AG04450 (cell line): ENCODE results near the gene EPB41L5. TPM values are rescaled to one million over a fixed set of nuclear protein-coding genes. Genes with fewer than 3 reads are reported as not detected.

Experiments used
- CTCF ChIA-PET: fragments of 300-600, 350-600 bp; formaldehyde crosslinking; extraction: SDS; loops from one replicate; lab custom pipeline; 2022; ENCODE audit warnings: antibody characterized with exemption, inconsistent platforms; lab: Charles Lee
- POLR2A ChIA-PET: fragments of 350-600 bp; formaldehyde crosslinking; extraction: SDS; loops from one replicate; lab custom pipeline; 2021; ENCODE audit warnings: antibody characterized with exemption, inconsistent platforms; lab: Yijun Ruan, JAX
- DNase-seq: peaks from one replicate; pipeline ENCODE4 v3.0.0-alpha.2; 2011; ENCODE audit warnings: low read depth, low spot score
- H3K27ac ChIP-seq: one replicate; pipeline ENCODE4 v1.5.1; 2012; ENCODE audit warnings: low read depth, low read length, control low read depth
- H3K27me3 ChIP-seq: one replicate; pipeline ENCODE4 v1.6.0; 2012; ENCODE audit warnings: low read length; ENCODE audit not compliant: control insufficient read depth, insufficient read depth
- H3K4me3 ChIP-seq: 2 replicates; pipeline ENCODE4 v1.5.1; 2011; ENCODE audit warnings: mild to moderate bottlenecking, low read depth, low read length, control low read depth
- H3K9me3 ChIP-seq: 2 replicates; pipeline ENCODE4 v1.5.1; 2012; ENCODE audit warnings: low read length; ENCODE audit not compliant: control insufficient read depth, insufficient read depth
- polyA plus RNA-seq: library from polyadenylated mRNA; depleted of rRNA; stranded (reverse); fragments of >200 nt; gene quantifications from 2 replicates; pipeline ENCODE4 v1.2.3, GENCODE V29; 2011
- TF ChIP-seq, protein P1 (sequence below): IDR thresholded peaks from 2 replicates; pipeline ENCODE4 v1.5.1; 2011; ENCODE audit warnings: low read depth, low read length, control low read depth, inconsistent platforms

EPB41L5 gene
- polyA plus RNA-seq, 1 experiment, result 17.1 TPM

- CTCF ChIA-PET, result interaction anchor here (0.7 kb wide), 1 partner anchor 10 kb away, joined by 3 read pairs; no protein-coding TSS in a partner anchor
These were observed 14.0 kb downstream of the EPB41L5 start for GRCh38 chr2:120026890-120027289.

GRCh38 chr2:120028795-120029194, 15.9 kb downstream of the EPB41L5 start:
- ChIA-PET POLR2A (no interaction called here), CTCF (no interaction called here)
- TF ChIP-seq, protein P1, sequence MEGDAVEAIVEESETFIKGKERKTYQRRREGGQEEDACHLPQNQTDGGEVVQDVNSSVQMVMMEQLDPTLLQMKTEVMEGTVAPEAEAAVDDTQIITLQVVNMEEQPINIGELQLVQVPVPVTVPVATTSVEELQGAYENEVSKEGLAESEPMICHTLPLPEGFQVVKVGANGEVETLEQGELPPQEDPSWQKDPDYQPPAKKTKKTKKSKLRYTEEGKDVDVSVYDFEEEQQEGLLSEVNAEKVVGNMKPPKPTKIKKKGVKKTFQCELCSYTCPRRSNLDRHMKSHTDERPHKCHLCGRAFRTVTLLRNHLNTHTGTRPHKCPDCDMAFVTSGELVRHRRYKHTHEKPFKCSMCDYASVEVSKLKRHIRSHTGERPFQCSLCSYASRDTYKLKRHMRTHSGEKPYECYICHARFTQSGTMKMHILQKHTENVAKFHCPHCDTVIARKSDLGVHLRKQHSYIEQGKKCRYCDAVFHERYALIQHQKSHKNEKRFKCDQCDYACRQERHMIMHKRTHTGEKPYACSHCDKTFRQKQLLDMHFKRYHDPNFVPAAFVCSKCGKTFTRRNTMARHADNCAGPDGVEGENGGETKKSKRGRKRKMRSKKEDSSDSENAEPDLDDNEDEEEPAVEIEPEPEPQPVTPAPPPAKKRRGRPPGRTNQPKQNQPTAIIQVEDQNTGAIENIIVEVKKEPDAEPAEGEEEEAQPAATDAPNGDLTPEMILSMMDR, result no peak
- Histone ChIP-seq H3K4me3 (no peak overlapping the region), H3K27me3 (no peaks in the 10 kb centered on the region), H3K9me3 (peaks cover 4% of the 10 kb centered on the region; the same call in 1 of the 2 replicates), H3K27ac (no peak overlapping the region)
- DNase-seq, result no peak

More at GRCh38 chr2:120026890-120027289, 14.0 kb downstream of the EPB41L5 start:
- Histone ChIP-seq H3K9me3 (peaks cover 4% of the 10 kb centered on the region; the same call in 1 of the 2 replicates), H3K27ac (no peak overlapping the region), H3K27me3 (no peaks in the 10 kb centered on the region), H3K4me3 (no peak overlapping the region)
- TF ChIP-seq, protein P1, result peak; percentile 29; the same call in 1 of the 2 replicates
- DNase-seq, result no peak
- POLR2A ChIA-PET, result no interaction called here

DNA sequence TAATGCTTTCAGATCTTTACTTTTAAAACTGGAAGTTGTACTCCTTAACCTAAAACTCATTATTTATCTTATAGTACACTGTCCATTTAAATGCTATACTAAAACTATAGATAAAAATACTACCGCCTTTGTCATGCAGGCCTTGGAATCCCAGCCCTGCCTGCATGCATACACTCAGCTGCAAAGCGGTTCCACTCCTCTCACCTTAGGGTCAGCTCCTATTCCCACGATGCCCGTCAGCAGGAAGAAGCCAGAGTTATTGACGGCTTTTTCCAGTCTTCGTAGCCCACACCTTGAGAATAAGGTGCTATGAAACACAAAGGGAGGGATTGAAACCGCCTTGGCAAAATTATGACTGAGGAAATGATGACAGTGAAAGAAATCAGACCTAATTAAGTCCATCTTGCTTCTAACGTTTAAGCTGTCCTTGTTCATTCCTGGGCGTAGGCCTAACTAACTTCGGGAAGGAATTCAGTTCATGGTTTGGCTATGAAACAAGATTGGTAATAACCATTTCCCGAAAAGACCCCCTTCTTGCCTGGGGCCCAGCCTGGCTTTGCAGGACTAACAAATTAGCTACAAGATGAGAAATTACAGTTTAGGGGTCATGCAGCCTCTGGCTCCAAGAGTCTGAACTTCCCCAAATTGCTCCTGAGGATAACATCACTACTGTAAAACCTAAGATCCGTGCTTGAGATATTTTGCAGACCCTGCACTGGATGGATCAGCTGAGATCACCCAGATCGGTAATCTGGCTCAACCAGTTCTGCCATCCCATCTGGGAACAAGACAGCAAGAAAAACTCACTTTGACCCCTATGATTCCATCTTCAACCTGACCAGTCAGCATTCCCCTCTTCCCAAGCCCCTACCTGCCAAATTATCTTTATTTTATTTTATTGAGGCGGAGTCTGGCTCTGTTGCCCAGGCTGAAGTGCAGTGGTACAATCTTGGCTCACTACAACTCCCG, 17.1 kb downstream of the EPB41L5 start:
- Histone ChIP-seq H3K4me3 (no peak overlapping the region), H3K27me3 (no peaks in the 10 kb centered on the region), H3K27ac (no peak overlapping the region), H3K9me3 (no peaks in the 10 kb centered on the region)
- no peak for DNase-seq
- ChIA-PET POLR2A (no interaction called here), CTCF (no interaction called here)
- TF ChIP-seq, protein P1, result no peak

GRCh38 chr2:120032297-120032696, 19.4 kb downstream of the EPB41L5 start:
- TF ChIP-seq, protein P1, result no peak
- ChIA-PET POLR2A (no interaction called here), CTCF (no interaction called here)
- no peaks in the 10 kb centered on the region for H3K27me3 ChIP-seq
- DNase-seq, result no peak
- no peak overlapping the region for H3K27ac ChIP-seq
- H3K4me3 ChIP-seq, result no peak overlapping the region
- no peaks in the 10 kb centered on the region for H3K9me3 ChIP-seq

GRCh38 chr2:120034027-120034426, 21.1 kb downstream of the EPB41L5 start:
- CTCF ChIA-PET, result interaction anchor here (1.1 kb wide), 1 partner anchor 142 kb away, joined by 3 read pairs; no protein-coding TSS in a partner anchor
- H3K27me3 ChIP-seq, result no peaks in the 10 kb centered on the region
- TF ChIP-seq, protein P1, result no peak

More at GRCh38 chr2:120034027-120034426, 21.1 kb downstream of the EPB41L5 start:
- Histone ChIP-seq H3K4me3 (no peak overlapping the region), H3K27ac (no peak overlapping the region), H3K9me3 (no peaks in the 10 kb centered on the region)
- POLR2A ChIA-PET, result no interaction called here
- no peak for DNase-seq
